ENCODE data around the gene CFAP410. TPM values are rescaled to one million over a fixed set of nuclear protein-coding genes. Genes with fewer than 3 reads are reported as not detected.

CFAP410 gene
- total and polyA plus RNA-seq, 2 of the 13 experiments (the other 11 are each of a cell fraction or from before 2014, with no cell fraction given): 8.0 to 20.1 TPM

- TF ChIP-seq HMGXB3 (CRISPR knock-in tag; IDR thresholded peaks at IDR 0.05; ENCODE audit: borderline replicate concordance): peak; percentile 40; the same call in 1 of the 2 replicates
- no peak for TF ChIP-seq ZNF737 (CRISPR knock-in tag; IDR thresholded peaks at IDR 0.05; ENCODE audit: borderline replicate concordance)
- TF ChIP-seq ZNF274 (CRISPR knock-in tag; IDR thresholded peaks at IDR 0.05): peak; percentile 73; the same call in 1 of the 2 replicates
- peak; percentile 67; the same call in 1 of the 2 replicates for TF ChIP-seq GABPB1 (CRISPR knock-in tag; IDR thresholded peaks at IDR 0.05)
- TF ChIP-seq MEIS1 (CRISPR knock-in tag; IDR thresholded peaks at IDR 0.05; ENCODE audit: borderline replicate concordance): peak; percentile 73
- 0 out of 2 replicates have a peak, but pooled peaks have one; percentile 42 for TF ChIP-seq BORCS8-MEF2B (CRISPR knock-in tag; IDR thresholded peaks at IDR 0.05)
- no peak for TF ChIP-seq LCORL (IDR thresholded peaks at IDR 0.05)
- TF ChIP-seq LCORL (CRISPR knock-in tag; IDR thresholded peaks at IDR 0.05): peak; percentile 71
- peak; percentile 60; the same call in 1 of the 2 replicates for TF ChIP-seq MYC (CRISPR knock-in tag; IDR thresholded peaks at IDR 0.05; ENCODE audit: borderline replicate concordance)
- peak; percentile 46; the same call in 1 of the 2 replicates for TF ChIP-seq MTF2 (CRISPR knock-in tag; IDR thresholded peaks at IDR 0.05; ENCODE audit: borderline replicate concordance)
- no peak for TF ChIP-seq RBAK (CRISPR knock-in tag; IDR thresholded peaks at IDR 0.05)
- TF ChIP-seq ATAD3A (CRISPR knock-in tag; IDR thresholded peaks at IDR 0.05): no peak
- 0 out of 2 replicates have a peak, but pooled peaks have one; percentile 43 for TF ChIP-seq ZZZ3 (CRISPR knock-in tag; IDR thresholded peaks at IDR 0.05; ENCODE audit: borderline replicate concordance)
- TF ChIP-seq ZBTB26 (CRISPR knock-in tag; IDR thresholded peaks at IDR 0.05; ENCODE audit: borderline replicate concordance): no peak
- TF ChIP-seq ZNF362 (CRISPR knock-in tag; IDR thresholded peaks at IDR 0.05; ENCODE audit: borderline replicate concordance): 0 out of 2 replicates have a peak, but pooled peaks have one; percentile 18
- peak; percentile 67 for TF ChIP-seq RBFOX2 (IDR thresholded peaks at IDR 0.05; ENCODE audit: low read depth, low read length)
- peak; percentile 86 for TF ChIP-seq PATZ1 (CRISPR knock-in tag; IDR thresholded peaks at IDR 0.05)
- peak; percentile 81 for TF ChIP-seq ISX (CRISPR knock-in tag; conservative IDR thresholded peaks at IDR 0.05)
- TF ChIP-seq ZNF30 (CRISPR knock-in tag; IDR thresholded peaks at IDR 0.05): 0 out of 2 replicates have a peak, but pooled peaks have one; percentile 52
- no peak for TF ChIP-seq CREM (IDR thresholded peaks at IDR 0.05)
- no peak for TF ChIP-seq CREM (CRISPR knock-in tag; IDR thresholded peaks at IDR 0.05)
Measured at GRCh38 chr21:44299458-44300261, 39.5 kb downstream of the CFAP410 start, which contains the start of gene PFKL (continued).
